A549 (cell line): ENCODE measurements around the gene PHF21B. TPM values are rescaled to one million over a fixed set of nuclear protein-coding genes. Genes with fewer than 3 reads are reported as not detected.

ENCODE experiments used
- ATAC-seq, 2 experiments: fragments of 200-7000 bp in 1 of 2; fragments of >200 bp in 1 of 2; cut with Nextera tagmentation in 1 of 2; cut with Tn5 transposase in 1 of 2; 3 replicates each; pipeline versions ENCODE4 v1.8.0 to v1.9.1; 2018 to 2020; ENCODE audit warnings: mild to moderate bottlenecking in 1 of 2, moderate library complexity in 1 of 2
- CTCF ChIA-PET: fragments of 300-600 bp; sonication (Branson Sonifier 250); formaldehyde crosslinking; extraction: SDS; loops from one replicate; lab custom pipeline; 2021; ENCODE audit warnings: antibody characterized with exemption, inconsistent platforms; lab: Yijun Ruan, JAX
- POLR2A ChIA-PET: fragments of 350-600 bp; formaldehyde crosslinking; extraction: SDS; loops from one replicate; lab custom pipeline; 2021; ENCODE audit warnings: antibody characterized with exemption, inconsistent platforms; lab: Yijun Ruan, JAX
- DNase-seq, 2 experiments: peaks; one replicate each; pipeline versions ENCODE4 v3.0.0 to v3.0.0-alpha.2; 2011 to 2016; ENCODE audit warnings: low read depth in 1 of 2, low spot score in 1 of 2
- FAIRE-seq: peaks from 2 replicates; lab custom pipeline; 2011; peaks lifted over from hg19 to GRCh38; lab: Jason Lieb, UNC
- H3K27ac ChIP-seq, 2 experiments: fragments of >200 bp; sonication (Bioruptor Twin); formaldehyde crosslinking; 3 replicates each; pipeline ENCODE4 v1.5.1; 2016 to 2017
- H3K4me1 ChIP-seq: fragments of >200 bp; sonication (Bioruptor Twin); formaldehyde crosslinking; 3 replicates; pipeline ENCODE4 v1.6.1; 2016
- H3K4me2 ChIP-seq: fragments of >200 bp; sonication (Bioruptor Twin); formaldehyde crosslinking; 3 replicates; pipeline ENCODE4 v1.6.1; 2016
- H3K4me3 ChIP-seq: fragments of >200 bp; sonication (Bioruptor Twin); formaldehyde crosslinking; 3 replicates; pipeline ENCODE4 v1.5.1; 2016
- H3K9me3 ChIP-seq: fragments of >200 bp; sonication (Bioruptor Twin); formaldehyde crosslinking; 3 replicates; pipeline ENCODE4 v1.6.1; 2016
- CBX2 ChIP-seq: fragments of 200-600 bp; sonication (generic); IDR thresholded peaks from 2 replicates; pipeline ENCODE4 v1.6.1; 2016; ENCODE audit warnings: low read depth, mild to moderate bottlenecking, borderline replicate concordance
- EHMT2 ChIP-seq: fragments of 200-600 bp; sonication (generic); IDR thresholded peaks from 2 replicates; pipeline ENCODE4 v1.6.1; 2016; ENCODE audit warnings: antibody characterized with exemption, low read depth, mild to moderate bottlenecking, moderate library complexity
- ESRRA ChIP-seq: fragments of 150-350 bp; IDR thresholded peaks from 2 replicates; pipeline ENCODE4 v1.6.1; 2014; ENCODE audit warnings: mild to moderate bottlenecking, low read length, borderline replicate concordance
- FOXS1 ChIP-seq: fragments of 250-450 bp; sonication (Bioruptor Pico); IDR thresholded peaks from 2 replicates; pipeline ENCODE4 v1.5.0; 2020; ENCODE audit warnings: mild to moderate bottlenecking, moderate library complexity
- HOXA7 ChIP-seq: fragments of 250-450 bp; sonication (Bioruptor Pico); IDR thresholded peaks from 2 replicates; pipeline ENCODE4 v1.5.0; 2020; ENCODE audit warnings: mild to moderate bottlenecking, moderate library complexity
- JUN ChIP-seq, 2 experiments: fragments of >200 bp; sonication (Bioruptor Twin); formaldehyde crosslinking; IDR thresholded peaks; 2 replicates in 1 of 2; 3 replicates in 1 of 2; pipeline ENCODE4 v1.6.1; 2016 to 2017
- KDM1A ChIP-seq: fragments of 200-600 bp; sonication (generic); IDR thresholded peaks from 2 replicates; pipeline ENCODE4 v1.6.1; 2016; ENCODE audit warnings: low read depth, mild to moderate bottlenecking
- KDM5A ChIP-seq: fragments of 200-600 bp; sonication (generic); IDR thresholded peaks from 2 replicates; pipeline ENCODE4 v1.6.1; 2016; ENCODE audit warnings: antibody characterized with exemption, mild to moderate bottlenecking
- MAZ ChIP-seq: fragments of 150-350 bp; IDR thresholded peaks from 2 replicates; pipeline ENCODE4 v1.6.1; 2014; ENCODE audit warnings: antibody characterized with exemption, low read depth, low read length, borderline replicate concordance
- NFE2L2 ChIP-seq: fragments of 150-350 bp; conservative IDR thresholded peaks from 2 replicates; pipeline ENCODE4 v1.6.1; 2014; ENCODE audit warnings: low read length
- NR3C1 ChIP-seq: fragments of >200 bp; sonication (Bioruptor Twin); formaldehyde crosslinking; IDR thresholded peaks from 3 replicates; pipeline ENCODE4 v1.6.1; 2017
- PHF8 ChIP-seq: fragments of 200-600 bp; sonication (generic); IDR thresholded peaks from 2 replicates; pipeline ENCODE4 v1.6.1; 2016; ENCODE audit warnings: low read depth, mild to moderate bottlenecking, antibody characterized with exemption, moderate library complexity, borderline replicate concordance
- RARB ChIP-seq: fragments of 250-450 bp; sonication (Bioruptor Pico); IDR thresholded peaks from 2 replicates; pipeline ENCODE4 v1.8.0; 2021; ENCODE audit warnings: mild to moderate bottlenecking, moderate library complexity
- RCOR1 ChIP-seq: fragments of 150-350 bp; IDR thresholded peaks from 2 replicates; pipeline ENCODE4 v1.6.1; 2014; ENCODE audit warnings: antibody characterized with exemption, low read length, low read depth
- RNF2 ChIP-seq: fragments of 200-600 bp; sonication (generic); IDR thresholded peaks from 2 replicates; pipeline ENCODE4 v1.6.1; 2016; ENCODE audit warnings: low read depth, mild to moderate bottlenecking, antibody characterized with exemption, moderate library complexity, borderline replicate concordance
- SMC3 ChIP-seq: fragments of >200 bp; sonication (Bioruptor Twin); formaldehyde crosslinking; IDR thresholded peaks from 3 replicates; pipeline ENCODE4 v1.6.1; 2018; ENCODE audit warnings: inconsistent platforms
- TFCP2L1 ChIP-seq: fragments of 250-450 bp; sonication (Bioruptor Pico); IDR thresholded peaks from 2 replicates; pipeline ENCODE4 v1.5.0; 2021; ENCODE audit warnings: mild to moderate bottlenecking
- ZNF302 ChIP-seq: fragments of 250-450 bp; sonication (Bioruptor Pico); IDR thresholded peaks from 2 replicates; pipeline ENCODE4 v1.9.0; 2021; ENCODE audit warnings: inconsistent platforms, mild to moderate bottlenecking, moderate library complexity
- WGBS: methylation state at CpG from one replicate; pipeline ENCODE4 v1.1.6; 2017; ENCODE audit errors: missing lambda C conversion rate; 5-methylcytosine and 5-hydroxymethylcytosine counted together
- polyA plus RNA-seq, 4 experiments: library from polyadenylated mRNA; depleted of rRNA in 3 of 4; stranded (reverse); fragments of >200 nt; fragmentation: RNase III in 1 of 4; extraction: RNeasy Plus Mini Kit Qiagen cat#74134 plus additional on column Dnase treatment in 1 of 4; gene quantifications; 2 replicates in 3 of 4; 3 replicates in 1 of 4; pipeline ENCODE4 v1.2.3, GENCODE V29; 2011 to 2017
- TF ChIP-seq, protein P1 (sequence below): fragments of 250-450 bp; sonication (Bioruptor Pico); IDR thresholded peaks from 2 replicates; pipeline ENCODE4 v1.5.0; 2020; ENCODE audit warnings: low read depth, mild to moderate bottlenecking, moderate library complexity
- TF ChIP-seq, protein P2 (sequence below): IDR thresholded peaks from 2 replicates; pipeline ENCODE4 v1.6.1; 2012; ENCODE audit warnings: low read depth, borderline replicate concordance
- TF ChIP-seq, protein P3 (sequence below): fragments of >200 bp; sonication (Bioruptor Twin); formaldehyde crosslinking; IDR thresholded peaks from 3 replicates; pipeline ENCODE4 v1.5.1; 2016
- TF ChIP-seq, protein P4 (sequence below): fragments of 250-450 bp; sonication (Bioruptor Pico); IDR thresholded peaks from 2 replicates; pipeline ENCODE4 v1.5.0; 2021; ENCODE audit warnings: mild to moderate bottlenecking, moderate library complexity, borderline replicate concordance

The PHF21B gene
- polyA plus RNA-seq, 2 of the 4 experiments (the other 2 are of a cell fraction), result 0.50 to 0.70 TPM

DNA sequence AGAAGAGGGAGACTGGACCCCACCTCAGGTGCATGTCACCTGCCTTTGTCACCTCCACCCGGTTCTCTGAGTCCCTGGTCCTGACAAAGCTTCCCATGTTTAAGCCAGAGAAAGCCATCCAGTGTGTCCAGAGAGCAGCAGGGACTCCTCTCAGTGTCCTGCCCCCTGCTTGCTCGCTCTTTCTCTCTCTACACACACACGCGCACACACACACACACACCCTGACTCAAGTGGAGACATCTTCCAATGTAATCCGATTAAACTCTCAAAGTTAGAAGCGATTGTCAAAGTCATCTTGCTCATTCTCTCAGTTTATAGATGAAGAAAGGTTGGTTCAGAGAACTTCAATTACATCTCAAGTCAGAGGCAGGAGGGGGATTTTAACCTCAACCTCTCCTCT lies 19.7 kb upstream of the PHF21B start:
- H3K4me1 ChIP-seq, result no peaks in the 10 kb centered on the region
- H3K4me3 ChIP-seq, result no peak overlapping the region
- ChIA-PET POLR2A (no interaction called here), CTCF (no interaction called here)
- DNase-seq (no peak), FAIRE-seq (no peak), ATAC-seq (no peak)
- no peaks in the 10 kb centered on the region for H3K9me3 ChIP-seq
- no peak overlapping the region for H3K27ac ChIP-seq
- TF ChIP-seq TFCP2L1 (CRISPR knock-in tag) (no peak), NR3C1 (no peak), MAZ (no peak), KDM5A (no peak), CBX2 (no peak), ESRRA (no peak), HOXA7 (CRISPR knock-in tag) (no peak), KDM1A (no peak), PHF8 (no peak), NFE2L2 (no peak), JUN (IDR thresholded peaks at IDR 0.05) (no peak), RARB (CRISPR knock-in tag) (no peak), FOXS1 (CRISPR knock-in tag) (no peak)
- TF ChIP-seq, protein P1, sequence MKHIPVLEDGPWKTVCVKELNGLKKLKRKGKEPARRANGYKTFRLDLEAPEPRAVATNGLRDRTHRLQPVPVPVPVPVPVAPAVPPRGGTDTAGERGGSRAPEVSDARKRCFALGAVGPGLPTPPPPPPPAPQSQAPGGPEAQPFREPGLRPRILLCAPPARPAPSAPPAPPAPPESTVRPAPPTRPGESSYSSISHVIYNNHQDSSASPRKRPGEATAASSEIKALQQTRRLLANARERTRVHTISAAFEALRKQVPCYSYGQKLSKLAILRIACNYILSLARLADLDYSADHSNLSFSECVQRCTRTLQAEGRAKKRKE, result no peak
- 38% methylated on average over 6 of the region's 6 CpGs for WGBS
- no peak overlapping the region for H3K4me2 ChIP-seq

DNA sequence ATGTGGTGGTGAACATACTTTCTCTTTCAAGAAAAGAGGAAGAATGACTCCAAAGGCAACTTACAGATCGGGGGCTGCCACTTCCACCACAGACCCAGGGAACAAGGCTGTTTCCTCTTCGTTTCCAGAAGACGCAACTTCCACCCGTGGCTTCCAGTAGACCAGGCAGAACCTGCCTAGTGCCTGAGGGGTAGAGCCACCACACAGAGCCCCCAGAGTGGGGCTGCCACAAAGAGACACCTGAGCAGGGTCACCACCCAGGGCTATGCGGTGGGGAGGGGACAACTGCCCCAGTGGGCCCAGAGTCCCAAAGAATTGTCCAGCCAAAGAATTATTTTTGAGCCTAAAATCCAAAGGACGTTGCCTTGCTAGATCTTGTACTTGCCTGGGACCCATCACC lies 16.7 kb upstream of the PHF21B start:
- H3K4me3 ChIP-seq, result no peak overlapping the region
- POLR2A ChIA-PET, result no interaction called here
- TF ChIP-seq SMC3 (no peak), RCOR1 (no peak), EHMT2 (no peak), KDM5A (no peak), NR3C1 (no peak), ZNF302 (CRISPR knock-in tag) (no peak), RNF2 (no peak)
- TF ChIP-seq, protein P2, sequence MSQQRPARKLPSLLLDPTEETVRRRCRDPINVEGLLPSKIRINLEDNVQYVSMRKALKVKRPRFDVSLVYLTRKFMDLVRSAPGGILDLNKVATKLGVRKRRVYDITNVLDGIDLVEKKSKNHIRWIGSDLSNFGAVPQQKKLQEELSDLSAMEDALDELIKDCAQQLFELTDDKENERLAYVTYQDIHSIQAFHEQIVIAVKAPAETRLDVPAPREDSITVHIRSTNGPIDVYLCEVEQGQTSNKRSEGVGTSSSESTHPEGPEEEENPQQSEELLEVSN, result no peak
- TF ChIP-seq, protein P3, sequence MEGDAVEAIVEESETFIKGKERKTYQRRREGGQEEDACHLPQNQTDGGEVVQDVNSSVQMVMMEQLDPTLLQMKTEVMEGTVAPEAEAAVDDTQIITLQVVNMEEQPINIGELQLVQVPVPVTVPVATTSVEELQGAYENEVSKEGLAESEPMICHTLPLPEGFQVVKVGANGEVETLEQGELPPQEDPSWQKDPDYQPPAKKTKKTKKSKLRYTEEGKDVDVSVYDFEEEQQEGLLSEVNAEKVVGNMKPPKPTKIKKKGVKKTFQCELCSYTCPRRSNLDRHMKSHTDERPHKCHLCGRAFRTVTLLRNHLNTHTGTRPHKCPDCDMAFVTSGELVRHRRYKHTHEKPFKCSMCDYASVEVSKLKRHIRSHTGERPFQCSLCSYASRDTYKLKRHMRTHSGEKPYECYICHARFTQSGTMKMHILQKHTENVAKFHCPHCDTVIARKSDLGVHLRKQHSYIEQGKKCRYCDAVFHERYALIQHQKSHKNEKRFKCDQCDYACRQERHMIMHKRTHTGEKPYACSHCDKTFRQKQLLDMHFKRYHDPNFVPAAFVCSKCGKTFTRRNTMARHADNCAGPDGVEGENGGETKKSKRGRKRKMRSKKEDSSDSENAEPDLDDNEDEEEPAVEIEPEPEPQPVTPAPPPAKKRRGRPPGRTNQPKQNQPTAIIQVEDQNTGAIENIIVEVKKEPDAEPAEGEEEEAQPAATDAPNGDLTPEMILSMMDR, result no peak
- TF ChIP-seq, protein P4, sequence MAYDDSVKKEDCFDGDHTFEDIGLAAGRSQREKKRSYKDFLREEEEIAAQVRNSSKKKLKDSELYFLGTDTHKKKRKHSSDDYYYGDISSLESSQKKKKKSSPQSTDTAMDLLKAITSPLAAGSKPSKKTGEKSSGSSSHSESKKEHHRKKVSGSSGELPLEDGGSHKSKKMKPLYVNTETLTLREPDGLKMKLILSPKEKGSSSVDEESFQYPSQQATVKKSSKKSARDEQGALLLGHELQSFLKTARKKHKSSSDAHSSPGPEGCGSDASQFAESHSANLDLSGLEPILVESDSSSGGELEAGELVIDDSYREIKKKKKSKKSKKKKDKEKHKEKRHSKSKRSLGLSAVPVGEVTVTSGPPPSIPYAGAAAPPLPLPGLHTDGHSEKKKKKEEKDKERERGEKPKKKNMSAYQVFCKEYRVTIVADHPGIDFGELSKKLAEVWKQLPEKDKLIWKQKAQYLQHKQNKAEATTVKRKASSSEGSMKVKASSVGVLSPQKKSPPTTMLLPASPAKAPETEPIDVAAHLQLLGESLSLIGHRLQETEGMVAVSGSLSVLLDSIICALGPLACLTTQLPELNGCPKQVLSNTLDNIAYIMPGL (CRISPR knock-in tag), result no peak
- TF ChIP-seq, protein P1, result no peak
- 53% methylated on average over 5 of the region's 6 CpGs for WGBS
- H3K4me2 ChIP-seq, result no peak overlapping the region
- FAIRE-seq (no peak), ATAC-seq (no peak), DNase-seq (no peak)
- CTCF ChIA-PET, result no interaction called here
- no peak overlapping the region for H3K27ac ChIP-seq
- no peaks in the 10 kb centered on the region for H3K4me1 ChIP-seq
- H3K9me3 ChIP-seq, result no peaks in the 10 kb centered on the region
